Ovary (tissue), 3 donors: ENCODE results near the gene PATL2.
"Not testable (repeated sequence)": the region's sequence is repeated elsewhere in the genome, so short reads cannot be mapped to it uniquely, and the experiment has no call there.

Source experiments
- CTCF ChIP-seq, 3 donors: fragments of 450-650 bp in 2 of 3; fragments of 200-600 bp in 1 of 3; IDR thresholded peaks; one replicate each; pipeline versions ENCODE4 v1.5.1 to v1.8.0; 2016 to 2022; ENCODE audit warnings: antibody characterized with exemption in 3 of 3, mild to moderate bottlenecking in 1 of 3
- POLR2A ChIP-seq: fragments of 450-650 bp; IDR thresholded peaks from one replicate; pipeline ENCODE4 v1.6.1; 2017; ENCODE audit warnings: antibody characterized with exemption, mild to moderate bottlenecking, moderate library complexity
- donor health status: DM: no; HTN: no; CAD: no.

DNA sequence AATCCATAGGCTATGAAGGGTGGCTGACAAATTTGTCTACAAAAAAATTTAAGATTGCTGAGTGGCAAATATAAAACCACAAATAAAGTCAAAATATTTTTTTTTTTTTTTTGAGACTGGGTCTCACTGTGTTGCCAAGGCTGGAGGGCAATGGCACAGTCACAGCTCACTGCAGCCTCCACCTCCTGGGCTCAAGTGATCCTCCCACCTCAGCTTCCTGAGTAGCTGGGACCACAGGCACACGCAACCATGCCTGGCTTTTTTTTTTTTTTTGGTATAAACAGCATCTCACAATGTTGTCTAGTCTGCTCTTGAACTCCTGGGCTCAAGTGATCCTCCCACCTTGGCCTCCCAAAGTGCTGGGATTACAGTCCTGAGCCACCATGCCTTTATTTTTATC, 20.9 kb downstream of the PATL2 start:
- not testable (repeated sequence) for TF ChIP-seq CTCF (IDR thresholded peaks at IDR 0.05); POLR2A
